GM18498 (cell line): ENCODE results near the gene MSL1.

ENCODE experiments used
- ATAC-seq: cut with Tn5 transposase; IDR thresholded peaks from one replicate; pipeline ENCODE4 v1.9.1; 2021; ENCODE audit warnings: mild to moderate bottlenecking, moderate library complexity; ENCODE audit not compliant: unreplicated experiment

Gene MSL1, protein sequence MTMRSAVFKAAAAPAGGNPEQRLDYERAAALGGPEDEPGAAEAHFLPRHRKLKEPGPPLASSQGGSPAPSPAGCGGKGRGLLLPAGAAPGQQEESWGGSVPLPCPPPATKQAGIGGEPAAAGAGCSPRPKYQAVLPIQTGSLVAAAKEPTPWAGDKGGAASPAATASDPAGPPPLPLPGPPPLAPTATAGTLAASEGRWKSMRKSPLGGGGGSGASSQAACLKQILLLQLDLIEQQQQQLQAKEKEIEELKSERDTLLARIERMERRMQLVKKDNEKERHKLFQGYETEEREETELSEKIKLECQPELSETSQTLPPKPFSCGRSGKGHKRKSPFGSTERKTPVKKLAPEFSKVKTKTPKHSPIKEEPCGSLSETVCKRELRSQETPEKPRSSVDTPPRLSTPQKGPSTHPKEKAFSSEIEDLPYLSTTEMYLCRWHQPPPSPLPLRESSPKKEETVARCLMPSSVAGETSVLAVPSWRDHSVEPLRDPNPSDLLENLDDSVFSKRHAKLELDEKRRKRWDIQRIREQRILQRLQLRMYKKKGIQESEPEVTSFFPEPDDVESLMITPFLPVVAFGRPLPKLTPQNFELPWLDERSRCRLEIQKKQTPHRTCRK

DNA sequence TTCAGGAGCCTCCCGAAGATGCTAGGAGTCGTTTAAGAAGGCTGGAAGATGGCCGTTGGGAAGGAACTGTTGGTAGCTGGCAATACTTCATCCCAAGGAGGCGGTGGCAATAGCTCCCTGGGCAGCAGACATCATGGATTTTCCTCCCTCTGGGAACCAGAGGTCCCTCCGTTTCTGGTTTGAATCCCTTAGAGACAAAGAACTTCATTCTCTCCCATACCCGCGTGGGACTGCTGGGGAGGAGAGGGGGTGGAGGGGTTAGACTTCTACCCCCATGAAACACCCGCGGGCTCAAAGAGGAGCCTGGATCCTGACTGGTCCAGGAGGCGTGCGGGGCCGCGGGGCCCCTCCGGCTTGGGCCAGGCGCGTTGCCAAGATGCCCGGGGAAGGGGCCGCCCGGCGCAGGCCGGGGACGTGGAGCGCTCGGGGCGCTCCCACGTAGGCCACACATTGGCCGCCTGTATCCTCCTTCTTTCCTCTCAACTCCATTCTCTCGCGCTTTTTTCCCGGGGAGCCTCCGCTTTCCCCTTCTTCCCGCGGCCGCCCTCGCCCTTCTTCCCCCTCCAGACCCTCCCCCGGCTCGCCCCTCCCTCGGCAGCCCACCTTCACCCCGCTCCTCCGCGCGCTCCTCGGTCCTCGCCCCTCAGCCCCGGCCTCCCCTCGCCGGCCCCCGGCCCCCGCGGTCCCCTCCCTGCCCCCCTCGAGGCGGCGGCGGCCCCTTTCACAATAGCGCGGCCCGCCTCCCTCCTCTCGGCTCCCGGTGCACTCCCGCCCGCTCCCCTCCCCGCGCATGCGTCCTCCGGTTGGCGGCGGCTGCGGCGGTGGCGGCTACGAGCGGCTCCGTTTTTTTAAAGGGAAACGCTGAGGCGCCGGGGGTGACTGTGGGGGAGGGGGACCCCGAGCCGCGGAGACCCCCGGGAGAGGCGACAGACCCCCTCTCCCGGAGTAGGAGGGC, at the start of gene MSL1:
TSS of gene MSL1 (plus strand) at position 791 of the 955 bp plus-strand sequence. CDS start 642 bp downstream, outside the sequence.
- peak; percentile 68 for ATAC-seq

DNA sequence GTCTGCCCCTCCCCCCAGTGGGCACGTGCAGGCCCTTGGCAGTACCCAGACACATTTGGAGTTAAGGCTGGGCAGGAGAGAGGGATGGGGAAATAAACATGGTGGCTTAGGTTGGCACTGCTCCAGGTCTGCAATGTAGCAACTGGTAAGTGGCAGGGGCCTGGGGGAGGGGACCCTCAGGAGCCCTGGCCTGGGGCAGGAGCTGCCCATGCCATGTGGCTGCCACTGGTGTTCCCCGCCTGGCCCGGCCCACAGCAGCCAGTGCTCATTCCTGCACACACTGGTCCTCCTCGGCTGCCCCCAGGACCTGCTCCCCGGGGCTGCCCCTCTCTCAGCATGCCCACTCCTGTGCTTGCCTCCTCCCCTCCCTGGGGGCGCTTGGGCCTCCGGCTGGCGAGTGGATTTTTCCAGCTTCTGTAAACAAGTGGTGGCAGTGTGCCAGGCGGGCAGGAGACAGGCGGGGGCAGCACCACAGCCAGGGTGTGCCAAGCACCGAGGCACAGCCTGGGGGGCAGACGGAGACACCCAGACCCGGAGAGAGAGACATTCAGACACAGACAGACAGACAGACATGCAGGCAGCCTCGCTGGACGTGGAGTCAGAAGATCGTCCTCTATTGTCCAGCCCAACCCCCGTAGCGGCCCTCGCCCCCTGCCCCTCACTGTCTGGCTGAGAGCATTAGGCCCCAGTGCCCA, 49.6 kb upstream of the MSL1 start:
- no peak for ATAC-seq

GRCh38 chr17:40072735-40073346, 48.9 kb upstream of the MSL1 start:
- no peak for ATAC-seq

- ATAC-seq: no peak
Measured at GRCh38 chr17:40073454-40074174, 48.2 kb upstream of the MSL1 start.

- no peak for ATAC-seq
Measured at GRCh38 chr17:40074175-40074512, 47.6 kb upstream of the MSL1 start.

DNA sequence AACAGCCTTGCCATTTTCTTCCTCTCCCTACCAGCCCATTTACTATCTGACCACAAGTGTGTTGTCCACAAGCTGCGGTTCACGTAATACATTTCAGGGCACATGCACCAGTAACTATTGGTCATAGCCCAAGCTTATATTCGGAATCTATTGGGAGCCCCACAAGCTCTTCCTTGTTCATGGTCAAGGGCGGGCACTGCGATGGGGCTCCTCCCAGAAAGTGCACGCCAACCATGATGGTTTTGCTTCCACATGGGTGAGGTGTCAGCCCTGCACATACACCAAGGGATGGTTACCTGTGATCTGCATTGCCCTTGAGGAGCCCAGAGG, 46.9 kb upstream of the MSL1 start:
- ATAC-seq: no peak

DNA sequence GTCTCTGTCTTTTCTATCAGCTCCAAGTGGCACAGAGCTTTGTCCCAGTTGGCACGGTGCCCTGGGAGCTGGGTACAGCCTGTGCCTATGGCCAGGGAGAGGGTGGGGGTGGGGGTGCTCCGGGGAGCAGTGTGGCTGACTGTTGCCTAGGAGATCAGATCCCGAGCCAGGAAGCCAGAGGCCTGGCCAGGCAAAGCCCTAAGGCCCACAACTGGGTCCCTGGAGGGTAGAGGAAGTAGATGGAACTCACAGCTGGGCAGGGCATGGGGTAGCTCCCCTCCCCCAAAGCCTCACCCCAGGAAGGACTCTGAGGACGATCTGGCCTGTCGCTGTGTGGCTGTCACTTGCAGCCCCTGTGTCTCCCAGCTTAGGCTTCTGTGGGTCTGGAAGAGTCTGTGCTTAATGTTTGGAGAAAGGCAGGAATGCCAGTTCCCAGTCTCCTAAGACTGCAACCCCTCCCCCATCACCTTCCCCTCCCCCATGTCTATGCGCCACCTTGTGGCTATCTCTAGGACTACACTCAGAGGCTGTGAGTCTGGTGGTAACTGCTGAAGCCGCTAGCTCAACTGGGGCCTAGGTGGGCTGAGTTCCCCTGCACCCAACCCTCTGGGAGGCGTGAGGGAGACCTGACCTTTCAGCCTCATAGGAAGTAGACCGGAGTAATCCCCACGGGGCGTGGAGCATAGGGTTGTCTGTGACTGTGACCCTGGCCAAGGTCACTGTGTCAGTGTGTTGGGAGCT, 46.4 kb upstream of the MSL1 start:
- no peak for ATAC-seq

DNA sequence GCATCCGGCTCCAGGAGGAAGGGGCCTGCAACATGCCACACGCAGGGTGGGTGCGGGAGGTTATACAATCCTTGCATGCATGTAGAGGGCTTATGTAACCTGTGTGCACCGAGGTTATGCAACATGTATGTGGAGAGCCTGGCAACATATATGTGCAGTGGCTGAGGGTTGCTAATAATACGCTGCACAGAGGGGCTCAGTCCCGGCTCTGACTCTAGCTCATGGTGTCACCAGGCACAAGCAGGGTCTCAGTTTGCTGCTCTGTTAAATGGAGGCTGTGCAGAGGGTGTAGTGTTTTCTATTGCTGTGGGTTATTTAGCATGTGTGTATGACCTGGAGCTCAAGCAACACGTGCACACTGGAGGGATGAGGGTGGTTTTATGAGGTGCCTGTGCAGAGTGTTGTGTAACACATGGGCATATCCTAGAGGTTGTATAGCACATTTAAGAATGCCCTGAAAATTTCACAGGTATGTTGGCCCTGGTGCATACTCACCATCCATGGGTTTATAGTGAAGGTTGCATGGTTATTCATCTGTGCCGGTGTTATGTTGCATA, 45.8 kb upstream of the MSL1 start:
- ATAC-seq: no peak

DNA sequence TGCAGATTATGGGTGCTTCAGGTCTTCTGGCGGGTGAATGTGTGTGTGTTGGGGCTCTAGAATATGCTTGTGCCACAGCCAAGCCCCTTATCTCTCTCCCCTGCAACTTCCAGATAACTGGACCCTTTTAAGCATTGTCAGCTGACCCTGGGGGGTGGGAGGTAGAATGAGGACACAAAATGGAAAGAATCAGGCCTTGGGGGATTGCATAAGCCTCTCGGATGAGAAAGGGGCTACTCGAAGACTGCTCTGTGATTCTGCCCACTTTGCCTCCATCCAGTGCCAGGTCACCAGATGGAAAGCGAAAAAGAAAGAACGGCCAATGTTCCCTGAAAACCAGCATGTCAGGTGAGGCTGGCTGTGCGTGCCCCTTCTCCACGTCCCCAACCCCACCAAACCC, 45.2 kb upstream of the MSL1 start:
- no peak for ATAC-seq

GRCh38 chr17:40079545-40079944, 42.2 kb upstream of the MSL1 start:
- ATAC-seq: no peak

GRCh38 chr17:40084477-40084876, 37.3 kb upstream of the MSL1 start:
- no peak for ATAC-seq

DNA sequence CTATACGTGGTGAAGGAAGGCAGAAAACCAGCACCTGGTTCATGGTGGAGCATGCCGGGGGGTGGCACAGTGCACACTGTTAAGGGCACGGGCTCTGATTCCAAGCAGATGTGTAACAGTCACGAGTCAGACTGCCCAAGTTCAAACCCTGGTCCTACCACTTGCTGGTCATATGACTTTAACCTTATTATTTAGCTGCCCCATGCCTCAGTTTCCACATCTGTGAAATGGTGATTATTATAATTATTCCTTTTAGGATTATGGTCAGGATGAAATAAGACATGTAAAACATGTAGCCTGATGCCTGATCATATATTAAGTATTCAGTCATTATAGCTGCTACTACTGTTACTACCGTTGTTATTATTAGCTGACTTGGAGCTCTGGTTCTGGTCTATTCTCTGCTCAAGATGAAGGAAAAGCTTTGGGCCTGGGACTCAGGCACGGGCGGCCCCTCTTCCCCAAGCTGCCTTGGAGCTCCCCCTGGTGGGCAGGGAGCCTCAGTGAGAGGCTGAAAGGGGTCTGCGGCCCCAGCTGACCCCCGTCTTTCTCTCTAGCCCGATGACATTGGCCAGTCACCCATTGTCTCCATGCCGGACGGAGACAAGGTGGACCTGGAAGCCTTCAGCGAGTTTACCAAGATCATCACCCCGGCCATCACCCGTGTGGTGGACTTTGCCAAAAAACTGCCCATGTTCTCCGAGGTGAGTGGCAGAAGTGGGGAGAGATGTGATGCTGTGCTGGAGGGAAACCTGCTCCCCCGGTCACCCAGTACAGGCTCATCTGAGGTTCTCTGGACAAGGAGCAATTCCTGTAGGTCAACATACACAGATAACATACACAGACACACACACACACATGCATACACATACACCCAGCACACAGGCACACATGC, 35.4 kb upstream of the MSL1 start:
- no peak for ATAC-seq

DNA sequence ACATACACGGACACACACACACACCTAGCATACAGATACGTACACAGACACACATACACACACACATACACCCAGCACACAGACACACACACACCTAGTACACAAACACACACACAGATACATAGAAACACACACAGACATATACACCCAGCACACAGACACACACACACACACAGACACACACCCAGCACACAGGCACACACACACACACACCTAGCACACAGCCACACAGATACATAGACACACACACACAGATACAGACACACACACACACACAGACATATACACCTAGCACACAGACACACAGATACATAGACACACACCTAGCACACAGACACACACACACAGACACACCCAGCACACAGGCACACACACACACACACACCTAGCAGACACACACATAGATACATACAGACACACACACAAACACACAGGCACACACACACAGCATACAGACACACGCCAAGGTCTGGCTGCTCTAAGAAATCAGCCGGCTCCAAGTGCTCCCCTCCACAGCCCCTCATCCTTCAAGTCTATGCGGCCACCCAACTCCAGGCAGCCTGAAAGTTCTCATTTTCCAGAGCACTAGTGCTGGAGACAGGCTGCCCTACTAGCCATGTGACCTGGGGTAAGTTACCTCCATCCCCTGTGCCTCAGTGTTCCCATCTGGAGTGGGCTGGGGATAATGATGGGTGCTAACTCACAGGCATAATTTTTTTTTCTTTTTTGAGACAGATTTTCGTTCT, 34.5 kb upstream of the MSL1 start:
- no peak for ATAC-seq

GRCh38 chr17:40087903-40088718, 33.7 kb upstream of the MSL1 start:
- ATAC-seq: no peak

- no peak for ATAC-seq
Measured at GRCh38 chr17:40089077-40089895, 32.5 kb upstream of the MSL1 start.
